Liver (tissue), 9 donors: ENCODE data around the gene CMIP. TPM values are rescaled to one million over a fixed set of nuclear protein-coding genes. Genes with fewer than 3 reads are reported as not detected.

Experiments
- DNase-seq: peaks from one replicate; pipeline ENCODE4 v3.0.0-alpha.2; 2017; ENCODE audit warnings: low spot score
- H3K27ac ChIP-seq, 2 donors: one replicate each; pipeline ENCODE4 v1.7.0; 2013; ENCODE audit warnings: inconsistent platforms in 2 of 2, low read length in 2 of 2, control low read depth in 1 of 2, low read depth in 1 of 2, mild to moderate bottlenecking in 1 of 2
- H3K27me3 ChIP-seq, 4 donors: one replicate each; pipeline versions ENCODE4 v1.6.1 to v1.7.0; 2013; ENCODE audit warnings: low read length in 3 of 4, inconsistent platforms in 1 of 4, mild to moderate bottlenecking in 1 of 4, moderate library complexity in 1 of 4; ENCODE audit not compliant: control insufficient read depth in 4 of 4, insufficient read depth in 4 of 4
- H3K36me3 ChIP-seq, 4 donors: one replicate each; pipeline versions ENCODE4 v1.6.1 to v1.7.0; 2013; ENCODE audit warnings: low read length in 3 of 4, mild to moderate bottlenecking in 3 of 4, low read depth in 1 of 4, moderate library complexity in 1 of 4; ENCODE audit not compliant: control insufficient read depth in 4 of 4, insufficient read depth in 3 of 4
- H3K4me1 ChIP-seq, 4 donors: one replicate each; pipeline versions ENCODE4 v1.6.1 to v1.7.0; 2013; ENCODE audit warnings: low read length in 3 of 4, mild to moderate bottlenecking in 3 of 4, moderate library complexity in 1 of 4; ENCODE audit not compliant: control insufficient read depth in 4 of 4, insufficient read depth in 4 of 4
- H3K4me3 ChIP-seq, 3 donors: one replicate each; pipeline versions ENCODE4 v1.6.1 to v1.7.0; 2013; ENCODE audit warnings: low read length in 3 of 3, control low read depth in 1 of 3, low read depth in 1 of 3, mild to moderate bottlenecking in 1 of 3
- H3K9ac ChIP-seq, 2 donors: one replicate each; pipeline ENCODE4 v1.7.0; 2013; ENCODE audit warnings: low read length in 2 of 2, mild to moderate bottlenecking in 2 of 2, moderate library complexity in 2 of 2, control low read depth in 1 of 2, low read depth in 1 of 2
- H3K9me3 ChIP-seq, 4 donors: one replicate each; pipeline versions ENCODE4 v1.6.1 to v1.7.0; 2013; ENCODE audit warnings: low read length in 3 of 4; ENCODE audit not compliant: control insufficient read depth in 4 of 4
- EGR1 ChIP-seq, 2 donors: IDR thresholded peaks; 2 replicates each; pipeline ENCODE4 v1.6.1; 2016 to 2018; ENCODE audit warnings: antibody characterized with exemption in 2 of 2, low read depth in 2 of 2
- FOXA1 ChIP-seq: IDR thresholded peaks from 2 replicates; pipeline ENCODE4 v1.6.1; 2016; ENCODE audit warnings: antibody characterized with exemption
- FOXA2 ChIP-seq: IDR thresholded peaks from 2 replicates; pipeline ENCODE4 v1.6.1; 2016; ENCODE audit warnings: antibody characterized with exemption
- GABPA ChIP-seq, 2 donors: IDR thresholded peaks in 1 of 2; conservative IDR thresholded peaks in 1 of 2; 2 replicates each; pipeline ENCODE4 v1.6.1; 2016; ENCODE audit warnings: antibody characterized with exemption in 2 of 2, mild to moderate bottlenecking in 1 of 2, moderate library complexity in 1 of 2
- HNF4A ChIP-seq, 2 donors: conservative IDR thresholded peaks; 2 replicates each; pipeline ENCODE4 v1.6.1; 2016; ENCODE audit warnings: antibody characterized with exemption in 2 of 2, mild to moderate bottlenecking in 2 of 2
- HNF4G ChIP-seq: IDR thresholded peaks from 2 replicates; pipeline ENCODE4 v1.6.1; 2016; ENCODE audit warnings: antibody characterized with exemption
- JUND ChIP-seq, 2 donors: IDR thresholded peaks; 2 replicates each; pipeline ENCODE4 v1.6.1; 2016; ENCODE audit warnings: antibody characterized with exemption in 2 of 2
- NR2F2 ChIP-seq: IDR thresholded peaks from 2 replicates; pipeline ENCODE4 v1.6.1; 2016; ENCODE audit warnings: antibody characterized with exemption
- RAD21 ChIP-seq, 2 donors: IDR thresholded peaks; 2 replicates each; pipeline ENCODE4 v1.6.1; 2016; ENCODE audit warnings: antibody characterized with exemption in 2 of 2, mild to moderate bottlenecking in 2 of 2
- REST ChIP-seq: IDR thresholded peaks from 2 replicates; pipeline ENCODE4 v1.6.1; 2016; ENCODE audit warnings: antibody characterized with exemption, mild to moderate bottlenecking
- RXRA ChIP-seq, 2 donors: IDR thresholded peaks; 2 replicates each; pipeline ENCODE4 v1.6.1; 2017 to 2018; ENCODE audit warnings: antibody characterized with exemption in 2 of 2, mild to moderate bottlenecking in 1 of 2
- SP1 ChIP-seq: IDR thresholded peaks from 2 replicates; pipeline ENCODE4 v1.6.1; 2018; ENCODE audit warnings: antibody characterized with exemption, mild to moderate bottlenecking
- TAF1 ChIP-seq: conservative IDR thresholded peaks from 2 replicates; pipeline ENCODE4 v1.6.1; 2016; ENCODE audit warnings: antibody characterized with exemption, mild to moderate bottlenecking
- YY1 ChIP-seq: IDR thresholded peaks from 2 replicates; pipeline ENCODE4 v1.6.1; 2016; ENCODE audit warnings: antibody characterized with exemption, mild to moderate bottlenecking
- ZBTB33 ChIP-seq: IDR thresholded peaks from 2 replicates; pipeline ENCODE4 v1.6.1; 2016; ENCODE audit warnings: antibody characterized with exemption
- WGBS: extraction: QIAGEN DNeasy Blood & Tissue Kit; methylation state at CpG from one replicate; pipeline ENCODE4 v1.1.7; 2013; 5-methylcytosine and 5-hydroxymethylcytosine counted together
- polyA plus RNA-seq, 2 donors: library from polyadenylated mRNA; stranded (reverse) in 1 of 2; unstranded in 1 of 2; fragments of 200-250 nt in 1 of 2; fragments of >200 nt in 1 of 2; fragmentation: Nextera tagmentation in 1 of 2; extraction: Ambion mirVana in 1 of 2; gene quantifications; one replicate each; pipeline versions ENCODE4 v1.2.1 to v1.2.3, GENCODE V29; 2013 to 2015
- total RNA-seq, 2 donors: library from RNA; depleted of rRNA; stranded (reverse); fragments of >200 nt; gene quantifications; one replicate each; pipeline ENCODE4 v1.2.3, GENCODE V29; 2014
- TF ChIP-seq, protein P1 (sequence below): fragments of 150-350 bp; IDR thresholded peaks from 2 replicates; pipeline ENCODE4 v1.5.1; 2017; ENCODE audit warnings: improper control_type of control experiment, low read depth, low read length; ENCODE audit not compliant: missing input control
- TF ChIP-seq, protein P2 (sequence below): IDR thresholded peaks from 2 replicates; pipeline ENCODE4 v1.6.1; 2016; ENCODE audit warnings: antibody characterized with exemption
- donor health status: healthy.
- donor health status: healthy.
- donor health status: healthy.
- donor health status: healthy.
- donor health status: healthy.

CMIP gene
- total and polyA plus RNA-seq, 4 donors: 1.7 to 15.6 (median 10.1) TPM

DNA sequence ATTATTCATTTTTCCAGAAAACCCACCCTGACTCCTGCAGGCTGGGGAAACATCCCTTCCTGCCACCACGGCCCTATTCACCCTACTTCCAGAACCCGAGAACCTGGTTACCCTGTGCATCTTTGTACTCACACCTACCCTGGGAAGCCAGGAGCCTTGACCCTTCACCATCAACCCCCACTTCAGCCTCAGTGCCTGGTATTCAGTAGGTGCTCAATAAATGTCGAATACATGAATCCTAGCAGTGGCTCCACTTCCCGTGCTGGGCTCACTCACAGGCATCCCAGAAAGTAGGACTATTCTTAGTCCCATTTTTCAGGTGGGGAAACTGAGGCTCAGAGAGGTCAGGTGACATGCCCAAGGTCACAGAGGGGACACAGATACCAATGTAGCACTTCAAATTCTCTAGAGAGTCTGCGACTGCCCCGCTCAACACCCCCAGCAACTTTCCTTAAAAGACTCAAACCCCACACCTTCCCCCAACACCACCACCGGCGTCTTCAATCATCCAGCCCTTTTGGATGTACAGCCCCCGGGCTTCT lies 36.1 kb upstream of the CMIP start:
- H3K9ac ChIP-seq: no peak overlapping the region
- H3K27me3 ChIP-seq: no peaks in the 10 kb centered on the region
- no peaks in the 10 kb centered on the region for H3K36me3 ChIP-seq
- H3K9me3 ChIP-seq: no peaks in the 10 kb centered on the region
- H3K4me3 ChIP-seq: no peak overlapping the region
- no peak overlapping the region for H3K27ac ChIP-seq
- peaks cover 0 to 6% (median 5%) of the 10 kb centered on the region in 4 donors for H3K4me1 ChIP-seq
- 87% methylated on average over 9 of the region's 9 CpGs for WGBS
- no peak for DNase-seq
- TF ChIP-seq RAD21 (IDR thresholded peaks at IDR 0.05): no peak
- TF ChIP-seq, protein P1, sequence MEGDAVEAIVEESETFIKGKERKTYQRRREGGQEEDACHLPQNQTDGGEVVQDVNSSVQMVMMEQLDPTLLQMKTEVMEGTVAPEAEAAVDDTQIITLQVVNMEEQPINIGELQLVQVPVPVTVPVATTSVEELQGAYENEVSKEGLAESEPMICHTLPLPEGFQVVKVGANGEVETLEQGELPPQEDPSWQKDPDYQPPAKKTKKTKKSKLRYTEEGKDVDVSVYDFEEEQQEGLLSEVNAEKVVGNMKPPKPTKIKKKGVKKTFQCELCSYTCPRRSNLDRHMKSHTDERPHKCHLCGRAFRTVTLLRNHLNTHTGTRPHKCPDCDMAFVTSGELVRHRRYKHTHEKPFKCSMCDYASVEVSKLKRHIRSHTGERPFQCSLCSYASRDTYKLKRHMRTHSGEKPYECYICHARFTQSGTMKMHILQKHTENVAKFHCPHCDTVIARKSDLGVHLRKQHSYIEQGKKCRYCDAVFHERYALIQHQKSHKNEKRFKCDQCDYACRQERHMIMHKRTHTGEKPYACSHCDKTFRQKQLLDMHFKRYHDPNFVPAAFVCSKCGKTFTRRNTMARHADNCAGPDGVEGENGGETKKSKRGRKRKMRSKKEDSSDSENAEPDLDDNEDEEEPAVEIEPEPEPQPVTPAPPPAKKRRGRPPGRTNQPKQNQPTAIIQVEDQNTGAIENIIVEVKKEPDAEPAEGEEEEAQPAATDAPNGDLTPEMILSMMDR: no peak
- TF ChIP-seq, protein P2, sequence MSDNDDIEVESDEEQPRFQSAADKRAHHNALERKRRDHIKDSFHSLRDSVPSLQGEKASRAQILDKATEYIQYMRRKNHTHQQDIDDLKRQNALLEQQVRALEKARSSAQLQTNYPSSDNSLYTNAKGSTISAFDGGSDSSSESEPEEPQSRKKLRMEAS: no peak
- TF ChIP-seq HNF4G: no peak
- no peak for TF ChIP-seq REST
- no peak for TF ChIP-seq EGR1 (IDR thresholded peaks at IDR 0.05; ENCODE audit: low read depth in 2 of 2)
- TF ChIP-seq JUND (IDR thresholded peaks at IDR 0.05): no peak
- TF ChIP-seq NR2F2: no peak
- no peak for TF ChIP-seq SP1
- no peak for TF ChIP-seq HNF4A (conservative IDR thresholded peaks at IDR 0.05)
- no peak for TF ChIP-seq TAF1
- TF ChIP-seq ZBTB33: no peak
- TF ChIP-seq FOXA2: no peak
- TF ChIP-seq YY1: no peak

DNA sequence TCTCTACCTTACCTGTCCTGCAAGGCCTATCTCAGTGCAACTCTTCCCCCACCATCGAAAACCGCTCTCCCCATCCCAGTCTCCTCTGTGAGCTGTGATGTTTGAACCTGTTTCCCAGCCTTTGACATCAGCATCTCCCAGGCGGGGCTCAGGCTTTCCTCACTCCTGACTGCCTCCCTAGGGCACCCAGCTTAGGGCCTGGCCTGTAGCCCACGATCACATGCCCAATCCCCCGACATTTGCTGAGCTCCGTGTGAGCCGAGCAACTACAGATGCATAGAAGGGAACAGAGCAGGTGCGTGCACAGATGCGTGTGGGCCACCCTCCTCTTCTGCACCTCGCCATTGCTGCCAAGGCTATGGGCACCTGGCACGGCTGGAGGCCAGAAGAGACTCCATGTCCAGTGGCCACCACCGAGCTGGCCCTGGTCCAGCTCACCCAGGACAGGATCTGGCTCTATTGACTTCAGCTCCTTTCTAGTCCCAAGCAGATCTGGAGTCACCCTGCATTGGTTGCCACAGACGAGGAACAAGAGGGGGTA lies 35.5 kb upstream of the CMIP start:
- Histone ChIP-seq H3K27me3 (no peaks in the 10 kb centered on the region), H3K9me3 (no peaks in the 10 kb centered on the region), H3K4me1 (peaks cover 0 to under 1% (median 0%) of the 10 kb centered on the region in 4 donors), H3K36me3 (no peaks in the 10 kb centered on the region), H3K27ac (no peak overlapping the region), H3K4me3 (no peak overlapping the region), H3K9ac (no peak overlapping the region)
- WGBS: 88% methylated on average over 13 of the region's 13 CpGs
- DNase-seq: no peak
- TF ChIP-seq, protein P1: no peak
- TF ChIP-seq GABPA (IDR thresholded peaks at IDR 0.05 in 1 of 2, conservative IDR thresholded peaks at IDR 0.05 in 1 of 2) (no peak), SP1 (no peak), FOXA2 (no peak), NR2F2 (no peak), JUND (IDR thresholded peaks at IDR 0.05) (no peak), RXRA (IDR thresholded peaks at IDR 0.05) (no peak), YY1 (no peak), EGR1 (IDR thresholded peaks at IDR 0.05; ENCODE audit: low read depth in 2 of 2) (no peak), HNF4A (conservative IDR thresholded peaks at IDR 0.05) (no peak), FOXA1 (no peak), ZBTB33 (no peak), TAF1 (no peak)
- TF ChIP-seq, protein P2: no peak
